ENCODE data around the gene GORASP1. TPM values are rescaled to one million over a fixed set of nuclear protein-coding genes. Genes with fewer than 3 reads are reported as not detected.

Gene GORASP1
- total and polyA plus RNA-seq, 2 donors (not counting 1 experiment from before 2014, with no cell fraction given) = 32.1 to 37.5 TPM

GRCh38 chr3:39105687-39106063 is 1.8 kb downstream of the GORASP1 start:
- Histone ChIP-seq H3K4me3 (replicated peaks in 1 of 4; ENCODE audit: control extremely low read depth in 1 of 4, insufficient read depth in 1 of 4, low read depth in 3 of 4, low read length in 4 of 4) (peak overlapping the region in 2 of 4 experiments; percentile 85 to 96), H3K9ac (ENCODE audit: insufficient read depth, low read length) (no peak overlapping the region), H3K79me2 (ENCODE audit: control insufficient read depth, insufficient read depth, low read length) (peaks cover 30% of the 10 kb centered on the region), H2AFZ (ENCODE audit: low read length) (no peak overlapping the region), H3K4me1 (ENCODE audit: control insufficient read depth, extremely low read depth, insufficient read depth, low read length) (peaks cover 3% of the 10 kb centered on the region), H3K9me3 (ENCODE audit: control insufficient read depth, insufficient read depth, low read depth, low read length) (no peaks in the 10 kb centered on the region), H3K4me2 (ENCODE audit: extremely low read depth, insufficient read depth, low read length) (no peak overlapping the region), H3K36me3 (ENCODE audit: control insufficient read depth, insufficient read depth, low read length) (peaks cover under 1% of the 10 kb centered on the region), H4K20me1 (ENCODE audit: control insufficient read depth, extremely low read depth, insufficient read depth, low read length) (no peaks in the 10 kb centered on the region), H3K27ac (ENCODE audit: insufficient read depth, low read length) (no peak overlapping the region), H3K27me3 (ENCODE audit: control insufficient read depth, insufficient read depth, low read length) (no peaks in the 10 kb centered on the region)
- TF ChIP-seq EZH2 (IDR thresholded peaks at IDR 0.05; ENCODE audit: low read length, missing control alignments) (no peak), CTCF (conservative IDR thresholded peaks at IDR 0.05 in 1 of 2, IDR thresholded peaks at IDR 0.05 in 1 of 2; ENCODE audit: low read depth in 1 of 2, low read length in 2 of 2) (no peak)
- no peak for DNase-seq (ENCODE audit: low read depth in 2 of 2)

GRCh38 chr3:39104961-39105686 is 2.3 kb downstream of the GORASP1 start:
- Histone ChIP-seq H3K79me2 (ENCODE audit: control insufficient read depth, insufficient read depth, low read length) (peaks cover 30% of the 10 kb centered on the region), H3K27ac (ENCODE audit: insufficient read depth, low read length) (no peak overlapping the region), H3K27me3 (ENCODE audit: control insufficient read depth, insufficient read depth, low read length) (no peaks in the 10 kb centered on the region), H3K36me3 (ENCODE audit: control insufficient read depth, insufficient read depth, low read length) (peaks cover 5% of the 10 kb centered on the region), H4K20me1 (ENCODE audit: control insufficient read depth, extremely low read depth, insufficient read depth, low read length) (no peaks in the 10 kb centered on the region), H3K9me3 (ENCODE audit: control insufficient read depth, insufficient read depth, low read depth, low read length) (no peaks in the 10 kb centered on the region), H3K4me2 (ENCODE audit: extremely low read depth, insufficient read depth, low read length) (no peak overlapping the region), H2AFZ (ENCODE audit: low read length) (no peak overlapping the region), H3K4me3 (replicated peaks in 1 of 4; ENCODE audit: control extremely low read depth in 1 of 4, insufficient read depth in 1 of 4, low read depth in 3 of 4, low read length in 4 of 4) (peak overlapping the region in 1 of 4 experiments; percentile 96), H3K9ac (ENCODE audit: insufficient read depth, low read length) (no peak overlapping the region), H3K4me1 (ENCODE audit: control insufficient read depth, extremely low read depth, insufficient read depth, low read length) (peaks cover 3% of the 10 kb centered on the region)
- TF ChIP-seq CTCF (conservative IDR thresholded peaks at IDR 0.05 in 1 of 2, IDR thresholded peaks at IDR 0.05 in 1 of 2; ENCODE audit: low read depth in 1 of 2, low read length in 2 of 2) (no peak), EZH2 (IDR thresholded peaks at IDR 0.05; ENCODE audit: low read length, missing control alignments) (no peak)
- no peak for DNase-seq (ENCODE audit: low read depth in 2 of 2)

GRCh38 chr3:39103791-39104552 is 3.5 kb downstream of the GORASP1 start:
- H2AFZ ChIP-seq (ENCODE audit: low read length) = no peak overlapping the region
- H3K4me1 ChIP-seq (ENCODE audit: control insufficient read depth, extremely low read depth, insufficient read depth, low read length) = peaks cover 3% of the 10 kb centered on the region
- no peaks in the 10 kb centered on the region for H3K9me3 ChIP-seq (ENCODE audit: control insufficient read depth, insufficient read depth, low read depth, low read length)
- no peak overlapping the region for H3K4me3 ChIP-seq (replicated peaks in 1 of 4; ENCODE audit: control extremely low read depth in 1 of 4, insufficient read depth in 1 of 4, low read depth in 3 of 4, low read length in 4 of 4)
- H3K36me3 ChIP-seq (ENCODE audit: control insufficient read depth, insufficient read depth, low read length) = peaks cover 7% of the 10 kb centered on the region
- no peak for TF ChIP-seq EZH2 (IDR thresholded peaks at IDR 0.05; ENCODE audit: low read length, missing control alignments)
- no peak for TF ChIP-seq CTCF (conservative IDR thresholded peaks at IDR 0.05 in 1 of 2, IDR thresholded peaks at IDR 0.05 in 1 of 2; ENCODE audit: low read depth in 1 of 2, low read length in 2 of 2)
- no peak overlapping the region for H3K4me2 ChIP-seq (ENCODE audit: extremely low read depth, insufficient read depth, low read length)
- H3K27me3 ChIP-seq (ENCODE audit: control insufficient read depth, insufficient read depth, low read length) = no peaks in the 10 kb centered on the region
- H3K27ac ChIP-seq (ENCODE audit: insufficient read depth, low read length) = no peak overlapping the region
- no peak for DNase-seq (ENCODE audit: low read depth in 2 of 2)
- H3K79me2 ChIP-seq (ENCODE audit: control insufficient read depth, insufficient read depth, low read length) = peaks cover 30% of the 10 kb centered on the region
- H4K20me1 ChIP-seq (ENCODE audit: control insufficient read depth, extremely low read depth, insufficient read depth, low read length) = no peaks in the 10 kb centered on the region
- no peak overlapping the region for H3K9ac ChIP-seq (ENCODE audit: insufficient read depth, low read length)

Data from fibroblast of lung (primary cell).